Progenitor cell of endocrine pancreas (in vitro differentiated cells): ENCODE measurements around the gene EMID1. TPM values are rescaled to one million over a fixed set of nuclear protein-coding genes. Genes with fewer than 3 reads are reported as not detected.
A peak's percentile ranks its signal among the peaks of the same experiment; 100 is the strongest.

Source experiments
- DNase-seq: peaks from one replicate; pipeline ENCODE4 v3.0.0; 2021; ENCODE audit warnings: low spot score; ENCODE audit not compliant: unreplicated experiment
- H3K27ac Mint-ChIP-seq: 2 replicates; pipeline ENCODE4 v1.8.0; 2021; ENCODE audit warnings: mild to moderate bottlenecking, moderate library complexity, mixed read lengths
- H3K27me3 Mint-ChIP-seq: 2 replicates; pipeline ENCODE4 v1.8.0; 2021; ENCODE audit warnings: mixed read lengths
- H3K36me3 Mint-ChIP-seq: 2 replicates; pipeline ENCODE4 v1.8.0; 2022; ENCODE audit warnings: mixed read lengths; ENCODE audit not compliant: insufficient read depth
- H3K4me1 Mint-ChIP-seq: 2 replicates; pipeline ENCODE4 v1.8.0; 2021; ENCODE audit warnings: low read depth, mixed read lengths
- H3K4me3 Mint-ChIP-seq: 2 replicates; pipeline ENCODE4 v1.8.0; 2021; ENCODE audit warnings: low read depth, mild to moderate bottlenecking, moderate library complexity, mixed read lengths
- H3K9me3 Mint-ChIP-seq: 2 replicates; pipeline ENCODE4 v1.8.0; 2021; ENCODE audit warnings: low read depth, mixed read lengths
- total RNA-seq: library from RNA; stranded (reverse); gene quantifications from 2 replicates; pipeline ENCODE4 v1.2.1, GENCODE V29; 2021
- TF ChIP-seq, protein P1 (sequence below): fragments of 200-600 bp; sonication (generic); IDR thresholded peaks from one replicate; pipeline ENCODE4 v1.5.0; 2021; ENCODE audit warnings: antibody characterized with exemption, mild to moderate bottlenecking; ENCODE audit not compliant: unreplicated experiment

Gene EMID1
- total RNA-seq, 1 donor from 2014 or later = 18.9 TPM

GRCh38 chr22:29212743-29213142 lies 7.0 kb downstream of the EMID1 start:
- Mint-ChIP-seq H3K9me3 (no peaks in the 10 kb centered on the region), H3K36me3 (no peaks in the 10 kb centered on the region), H3K27ac (no peak overlapping the region), H3K27me3 (no peaks in the 10 kb centered on the region), H3K4me1 (peaks cover 2% of the 10 kb centered on the region), H3K4me3 (no peak overlapping the region)
- no peak for DNase-seq
- TF ChIP-seq, protein P1, sequence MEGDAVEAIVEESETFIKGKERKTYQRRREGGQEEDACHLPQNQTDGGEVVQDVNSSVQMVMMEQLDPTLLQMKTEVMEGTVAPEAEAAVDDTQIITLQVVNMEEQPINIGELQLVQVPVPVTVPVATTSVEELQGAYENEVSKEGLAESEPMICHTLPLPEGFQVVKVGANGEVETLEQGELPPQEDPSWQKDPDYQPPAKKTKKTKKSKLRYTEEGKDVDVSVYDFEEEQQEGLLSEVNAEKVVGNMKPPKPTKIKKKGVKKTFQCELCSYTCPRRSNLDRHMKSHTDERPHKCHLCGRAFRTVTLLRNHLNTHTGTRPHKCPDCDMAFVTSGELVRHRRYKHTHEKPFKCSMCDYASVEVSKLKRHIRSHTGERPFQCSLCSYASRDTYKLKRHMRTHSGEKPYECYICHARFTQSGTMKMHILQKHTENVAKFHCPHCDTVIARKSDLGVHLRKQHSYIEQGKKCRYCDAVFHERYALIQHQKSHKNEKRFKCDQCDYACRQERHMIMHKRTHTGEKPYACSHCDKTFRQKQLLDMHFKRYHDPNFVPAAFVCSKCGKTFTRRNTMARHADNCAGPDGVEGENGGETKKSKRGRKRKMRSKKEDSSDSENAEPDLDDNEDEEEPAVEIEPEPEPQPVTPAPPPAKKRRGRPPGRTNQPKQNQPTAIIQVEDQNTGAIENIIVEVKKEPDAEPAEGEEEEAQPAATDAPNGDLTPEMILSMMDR = no peak

GRCh38 chr22:29213493-29213892 lies 7.8 kb downstream of the EMID1 start:
- no peak for DNase-seq
- no peak overlapping the region for H3K27ac Mint-ChIP-seq
- H3K36me3 Mint-ChIP-seq = no peaks in the 10 kb centered on the region
- peaks cover 5% of the 10 kb centered on the region for H3K4me1 Mint-ChIP-seq
- no peak overlapping the region for H3K4me3 Mint-ChIP-seq
- no peaks in the 10 kb centered on the region for H3K9me3 Mint-ChIP-seq
- TF ChIP-seq, protein P1 = no peak
- H3K27me3 Mint-ChIP-seq = no peaks in the 10 kb centered on the region

GRCh38 chr22:29214232-29214631 lies 8.5 kb downstream of the EMID1 start:
- Mint-ChIP-seq H3K36me3 (no peaks in the 10 kb centered on the region), H3K4me1 (peaks cover 3% of the 10 kb centered on the region), H3K27ac (peak overlapping the region; percentile 76), H3K9me3 (no peaks in the 10 kb centered on the region), H3K4me3 (no peak overlapping the region), H3K27me3 (no peaks in the 10 kb centered on the region)
- TF ChIP-seq, protein P1 = no peak
- no peak for DNase-seq

GRCh38 chr22:29215012-29215860 lies 9.5 kb downstream of the EMID1 start:
- Mint-ChIP-seq H3K4me1 (peaks cover 9% of the 10 kb centered on the region), H3K36me3 (no peaks in the 10 kb centered on the region), H3K9me3 (no peaks in the 10 kb centered on the region), H3K27ac (no peak overlapping the region), H3K4me3 (no peak overlapping the region), H3K27me3 (no peaks in the 10 kb centered on the region)
- no peak for DNase-seq
- TF ChIP-seq, protein P1 = no peak

GRCh38 chr22:29216011-29216872 lies 10.5 kb downstream of the EMID1 start:
- DNase-seq = no peak
- H3K36me3 Mint-ChIP-seq = no peaks in the 10 kb centered on the region

More at GRCh38 chr22:29216011-29216872, 10.5 kb downstream of the EMID1 start:
- H3K4me1 Mint-ChIP-seq = peaks cover 15% of the 10 kb centered on the region
- TF ChIP-seq, protein P1 = no peak
- H3K27ac Mint-ChIP-seq = no peak overlapping the region
- no peaks in the 10 kb centered on the region for H3K27me3 Mint-ChIP-seq
- H3K4me3 Mint-ChIP-seq = no peak overlapping the region
- H3K9me3 Mint-ChIP-seq = no peaks in the 10 kb centered on the region
